Ishikawa (cell line): ENCODE results near the gene ZMIZ1.

ENCODE experiments used
- CEBPB ChIP-seq: IDR thresholded peaks from 2 replicates; pipeline ENCODE4 v1.6.1; 2012
- CREB1 ChIP-seq: IDR thresholded peaks from 2 replicates; pipeline ENCODE4 v1.6.1; 2012; ENCODE audit warnings: low read depth
- EGR1 ChIP-seq: IDR thresholded peaks from 2 replicates; pipeline ENCODE4 v1.6.1; 2012
- EP300 ChIP-seq: IDR thresholded peaks from 2 replicates; pipeline ENCODE4 v1.6.1; 2012; ENCODE audit warnings: borderline replicate concordance
- FOXM1 ChIP-seq: IDR thresholded peaks from 2 replicates; pipeline ENCODE4 v1.6.1; 2012; ENCODE audit warnings: low read depth, borderline replicate concordance
- MAX ChIP-seq: IDR thresholded peaks from 2 replicates; pipeline ENCODE4 v1.6.1; 2012
- NFIC ChIP-seq: IDR thresholded peaks from 2 replicates; pipeline ENCODE4 v1.6.1; 2012
- RAD21 ChIP-seq: IDR thresholded peaks from 2 replicates; pipeline ENCODE4 v1.6.1; 2012; ENCODE audit warnings: low read depth
- REST ChIP-seq: IDR thresholded peaks from 2 replicates; pipeline ENCODE4 v1.6.1; 2012; ENCODE audit warnings: low read depth, mild to moderate bottlenecking
- TAF1 ChIP-seq: IDR thresholded peaks from 2 replicates; pipeline ENCODE4 v1.6.1; 2012; ENCODE audit warnings: low read depth, mild to moderate bottlenecking
- TCF12 ChIP-seq: IDR thresholded peaks from 2 replicates; pipeline ENCODE4 v1.6.1; 2012; ENCODE audit warnings: low read depth
- TEAD4 ChIP-seq: IDR thresholded peaks from 2 replicates; pipeline ENCODE4 v1.6.1; 2012
- USF1 ChIP-seq: IDR thresholded peaks from 2 replicates; pipeline ENCODE4 v1.6.1; 2012
- YY1 ChIP-seq: IDR thresholded peaks from 2 replicates; pipeline ENCODE4 v1.6.1; 2012; ENCODE audit warnings: low read depth
- ZBTB7A ChIP-seq: IDR thresholded peaks from 2 replicates; pipeline ENCODE4 v1.6.1; 2012; ENCODE audit warnings: low read depth

The ZMIZ1 gene

GRCh38 chr10:79192677-79193003 is 123.9 kb downstream of the ZMIZ1 start:
- TF ChIP-seq NFIC = no peak
- TF ChIP-seq EGR1 = no peak
- TF ChIP-seq TEAD4 = no peak
- no peak for TF ChIP-seq MAX
- no peak for TF ChIP-seq EP300
- no peak for TF ChIP-seq CEBPB
- no peak for TF ChIP-seq ZBTB7A
- TF ChIP-seq TAF1 = no peak
- TF ChIP-seq TCF12 = no peak

- TF ChIP-seq EGR1 (no peak), TAF1 (no peak), FOXM1 (no peak), TCF12 (no peak), REST (no peak), CEBPB (no peak), ZBTB7A (no peak), CREB1 (no peak), TEAD4 (no peak), RAD21 (no peak), NFIC (no peak), MAX (no peak), USF1 (no peak), EP300 (no peak), YY1 (no peak)
Observed at GRCh38 chr10:79193694-79194382, 125.1 kb downstream of the ZMIZ1 start.

- TF ChIP-seq TCF12 (peak; percentile 72; the same call in 1 of the 2 replicates), NFIC (peak; percentile 34; the same call in 1 of the 2 replicates), EP300 (no peak), TEAD4 (peak; percentile 40; the same call in 1 of the 2 replicates), YY1 (0 out of 2 replicates have a peak, but pooled peaks have one; percentile 39), MAX (peak; percentile 36; the same call in 1 of the 2 replicates), EGR1 (no peak), RAD21 (peak; percentile 99)
Observed at GRCh38 chr10:79195091-79195923, 126.5 kb downstream of the ZMIZ1 start.

GRCh38 chr10:79196470-79197461 is 128.0 kb downstream of the ZMIZ1 start:
- no peak for TF ChIP-seq CREB1
- TF ChIP-seq RAD21 = peak; percentile 95
- no peak for TF ChIP-seq NFIC
- no peak for TF ChIP-seq FOXM1
- no peak for TF ChIP-seq YY1
- TF ChIP-seq TCF12 = no peak

- TF ChIP-seq USF1 (no peak), TAF1 (no peak), FOXM1 (no peak), YY1 (no peak), MAX (no peak), EP300 (no peak), CREB1 (no peak), RAD21 (no peak), NFIC (no peak), EGR1 (no peak), REST (no peak), CEBPB (no peak), ZBTB7A (no peak), TEAD4 (no peak)
Observed at GRCh38 chr10:79197558-79197957, 128.8 kb downstream of the ZMIZ1 start.
